ENCODE data around the gene PDE9A.
"Not testable (repeated sequence)": the region's sequence is repeated elsewhere in the genome, so short reads cannot be mapped to it uniquely, and the experiment has no call there.

Gene PDE9A

GRCh38 chr21:42779431-42779861 lies 126.0 kb downstream of the PDE9A start:
- no peak for DNase-seq

- no peak for DNase-seq
Measured at GRCh38 chr21:42780617-42781016, 127.2 kb downstream of the PDE9A start.

GRCh38 chr21:42781150-42781970 lies 127.9 kb downstream of the PDE9A start:
- DNase-seq = no peak

- DNase-seq = no peak
Measured at GRCh38 chr21:42781971-42782722, 128.7 kb downstream of the PDE9A start.

- no peak for DNase-seq
Measured at GRCh38 chr21:42782723-42783242, 129.4 kb downstream of the PDE9A start.

- DNase-seq = no peak
Measured at GRCh38 chr21:42784276-42784675, 130.9 kb downstream of the PDE9A start.

- DNase-seq = no peak
Measured at GRCh38 chr21:42784896-42785451, 131.6 kb downstream of the PDE9A start.

GRCh38 chr21:42785666-42786427 lies 132.4 kb downstream of the PDE9A start:
- DNase-seq = no peak

- no peak for DNase-seq
Measured at GRCh38 chr21:42786884-42787283, 133.5 kb downstream of the PDE9A start.

GRCh38 chr21:42787613-42788012 lies 134.2 kb downstream of the PDE9A start:
- DNase-seq = no peak

- DNase-seq = no peak
Measured at GRCh38 chr21:42790520-42791065, 137.2 kb downstream of the PDE9A start.

- DNase-seq = no peak
Measured at GRCh38 chr21:42793774-42794173, 140.4 kb downstream of the PDE9A start.

GRCh38 chr21:42794551-42794950 lies 141.1 kb downstream of the PDE9A start:
- DNase-seq = no peak

- DNase-seq = no peak
Measured at GRCh38 chr21:42796327-42797062, 143.1 kb downstream of the PDE9A start.

- DNase-seq = no peak
Measured at GRCh38 chr21:42797522-42797921, 144.1 kb downstream of the PDE9A start.

- DNase-seq = no peak
Measured at GRCh38 chr21:42798106-42798505, 144.7 kb downstream of the PDE9A start.

- peak in 1 of 5 donors; percentile 65 for DNase-seq
Measured at GRCh38 chr21:42799516-42799915, 146.1 kb downstream of the PDE9A start.

GRCh38 chr21:42799948-42800347 lies 146.5 kb downstream of the PDE9A start:
- no peak for DNase-seq

- DNase-seq = not testable (repeated sequence)
Measured at GRCh38 chr21:42801616-42802015, 148.2 kb downstream of the PDE9A start.

GRCh38 chr21:42806509-42807140 lies 153.2 kb downstream of the PDE9A start:
- DNase-seq = no peak

GRCh38 chr21:42807293-42807895 lies 154.0 kb downstream of the PDE9A start:
- DNase-seq = not testable (repeated sequence)

All from T-helper 1 cell (primary cell).